ENCODE data around the gene SKAP2.

SKAP2 gene

GRCh38 chr7:26743205-26743604, 121.2 kb downstream of the SKAP2 start:
- no peak for DNase-seq

- no peak for DNase-seq
Observed at GRCh38 chr7:26735976-26736600, 128.3 kb downstream of the SKAP2 start.

- DNase-seq: no peak
Observed at GRCh38 chr7:26729150-26729775, 135.1 kb downstream of the SKAP2 start.

GRCh38 chr7:26726051-26726450, 138.3 kb downstream of the SKAP2 start:
- no peak for DNase-seq

- DNase-seq: no peak
Observed at GRCh38 chr7:26724795-26725194, 139.6 kb downstream of the SKAP2 start.

- no peak for DNase-seq
Observed at GRCh38 chr7:26723129-26723528, 141.3 kb downstream of the SKAP2 start.

GRCh38 chr7:26721450-26721849, 142.9 kb downstream of the SKAP2 start:
- DNase-seq: no peak

GRCh38 chr7:26718063-26718462, 146.3 kb downstream of the SKAP2 start:
- DNase-seq: no peak

GRCh38 chr7:26714438-26714837, 150.0 kb downstream of the SKAP2 start:
- no peak for DNase-seq

- DNase-seq: no peak
Observed at GRCh38 chr7:26714006-26714405, 150.4 kb downstream of the SKAP2 start.

GRCh38 chr7:26709210-26709990, 155.0 kb downstream of the SKAP2 start:
- no peak for DNase-seq

GRCh38 chr7:26705567-26705966, 158.8 kb downstream of the SKAP2 start:
- peak; percentile 82 for DNase-seq

- no peak for DNase-seq
Observed at GRCh38 chr7:26704786-26705185, 159.6 kb downstream of the SKAP2 start.

GRCh38 chr7:26704036-26704435, 160.4 kb downstream of the SKAP2 start:
- no peak for DNase-seq

- no peak for DNase-seq
Observed at GRCh38 chr7:26700893-26701292, 163.5 kb downstream of the SKAP2 start.

- no peak for DNase-seq
Observed at GRCh38 chr7:26700386-26700785, 164.0 kb downstream of the SKAP2 start.

- DNase-seq: no peak
Observed at GRCh38 chr7:26699766-26700165, 164.6 kb downstream of the SKAP2 start.

- no peak for DNase-seq
Observed at GRCh38 chr7:26698806-26699205, 165.6 kb downstream of the SKAP2 start.

GRCh38 chr7:26698194-26698593, 166.2 kb downstream of the SKAP2 start:
- no peak for DNase-seq

- DNase-seq: no peak
Observed at GRCh38 chr7:26696978-26697377, 167.4 kb downstream of the SKAP2 start.

- DNase-seq: no peak
Observed at GRCh38 chr7:26696161-26696560, 168.2 kb downstream of the SKAP2 start.

- no peak for DNase-seq
Observed at GRCh38 chr7:26694713-26695112, 169.7 kb downstream of the SKAP2 start.

- DNase-seq: no peak
Observed at GRCh38 chr7:26694141-26694540, 170.2 kb downstream of the SKAP2 start.

GRCh38 chr7:26691886-26692285, 172.5 kb downstream of the SKAP2 start:
- no peak for DNase-seq
